PFSK-1 (cell line): Measurements from ENCODE around the gene ANO6.

Source experiments
- FOXP2 ChIP-seq: optimal IDR thresholded peaks from 2 replicates; pipeline ENCODE3; 2011; ENCODE audit warnings: borderline replicate concordance, control low read depth, inconsistent platforms; ENCODE audit not compliant: insufficient read depth; ENCODE audit errors: extremely low read length, extremely low read depth
- POLR2AphosphoS5 ChIP-seq: IDR thresholded peaks from 2 replicates; pipeline ENCODE4 v1.6.1; 2012; ENCODE audit warnings: low read depth, mild to moderate bottlenecking, control low read depth, low read length, moderate library complexity
- REST ChIP-seq, 2 experiments: IDR thresholded peaks; 2 replicates each; pipeline versions ENCODE4 v1.6.1 to v1.8.0; 2011 to 2012; ENCODE audit warnings: low read depth in 2 of 2, low read length in 2 of 2, control low read depth in 1 of 2, inconsistent platforms in 1 of 2, mild to moderate bottlenecking in 1 of 2, moderate library complexity in 1 of 2; ENCODE audit not compliant: insufficient read depth in 1 of 2
- SIN3A ChIP-seq: IDR thresholded peaks from 2 replicates; pipeline ENCODE4 v1.6.1; 2012; ENCODE audit warnings: mild to moderate bottlenecking, low read length, moderate library complexity, borderline replicate concordance; ENCODE audit not compliant: insufficient read depth
- TAF1 ChIP-seq: IDR thresholded peaks from 2 replicates; pipeline ENCODE4 v1.6.1; 2012; ENCODE audit warnings: low read length, control low read depth, borderline replicate concordance; ENCODE audit not compliant: insufficient read depth

ANO6 gene

DNA sequence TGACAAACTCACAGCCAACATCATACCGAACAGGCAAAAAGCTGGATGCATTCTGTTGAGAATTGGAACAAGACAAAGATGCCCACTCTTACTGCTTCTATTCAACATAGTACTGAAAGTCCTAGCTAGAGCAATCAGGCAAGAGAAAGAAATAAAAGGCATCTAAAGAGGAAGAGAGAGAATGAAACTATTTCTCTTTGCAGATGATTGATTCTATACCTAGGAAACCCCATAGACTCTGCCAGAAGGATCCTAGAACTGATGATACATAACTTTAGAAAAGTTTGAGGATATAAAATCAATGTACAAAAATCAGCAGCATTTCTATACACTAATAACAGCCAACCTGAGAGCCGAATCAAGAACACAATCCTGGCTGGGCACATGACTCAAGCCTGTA, 6.1 kb upstream of the ANO6 start:
- no peak for TF ChIP-seq POLR2AphosphoS5
- TF ChIP-seq REST (IDR thresholded peaks at IDR 0.05; ENCODE audit: insufficient read depth in 1 of 2, low read depth in 2 of 2, low read length in 2 of 2), result no peak
- TF ChIP-seq TAF1, result no peak
- no peak for TF ChIP-seq FOXP2
- TF ChIP-seq SIN3A, result no peak

GRCh38 chr12:45212064-45212463, 3.8 kb upstream of the ANO6 start:
- no peak for TF ChIP-seq TAF1
- no peak for TF ChIP-seq FOXP2

- TF ChIP-seq TAF1 (no peak), FOXP2 (no peak), POLR2AphosphoS5 (no peak), REST (IDR thresholded peaks at IDR 0.05; ENCODE audit: insufficient read depth in 1 of 2, low read depth in 2 of 2, low read length in 2 of 2) (no peak), SIN3A (no peak)
Measured at GRCh38 chr12:45213107-45213506, 2.8 kb upstream of the ANO6 start.

- TF ChIP-seq FOXP2 (no peak), TAF1 (no peak), POLR2AphosphoS5 (no peak), REST (IDR thresholded peaks at IDR 0.05; ENCODE audit: insufficient read depth in 1 of 2, low read depth in 2 of 2, low read length in 2 of 2) (no peak), SIN3A (no peak)
Measured at GRCh38 chr12:45214071-45214470, 1.8 kb upstream of the ANO6 start.

DNA sequence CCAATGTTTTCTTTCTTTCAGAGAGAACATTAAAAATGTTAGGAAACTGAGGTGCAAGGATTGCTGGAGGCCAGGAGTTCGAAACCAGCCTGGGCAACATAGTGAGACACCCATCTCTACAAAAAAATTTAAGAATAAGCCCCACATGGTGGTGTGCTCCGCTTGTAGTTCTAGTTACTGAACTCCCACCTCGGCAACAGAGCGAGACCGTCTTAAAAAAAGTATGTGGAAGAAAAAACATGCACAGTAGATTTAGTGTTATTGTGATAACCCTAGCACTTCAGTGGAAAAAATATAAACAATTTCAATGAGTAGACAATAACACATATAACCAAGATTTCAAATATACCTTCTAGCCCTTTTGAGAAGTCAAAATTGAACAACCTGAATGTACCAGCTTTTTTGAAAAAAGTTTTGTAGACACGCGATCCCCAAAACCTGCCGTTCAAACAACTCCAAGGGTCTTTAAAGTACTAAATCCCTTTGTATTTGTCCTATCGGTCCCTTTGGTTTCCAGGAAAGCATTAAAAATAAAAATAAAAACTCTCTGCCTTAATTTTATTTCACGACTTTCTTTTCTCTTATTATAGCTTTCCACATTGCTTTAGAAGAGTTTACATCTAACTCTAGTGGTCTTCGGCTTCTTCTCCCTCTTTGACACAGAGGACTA, 1.0 kb upstream of the ANO6 start:
- TF ChIP-seq FOXP2, result no peak
- no peak for TF ChIP-seq SIN3A
- TF ChIP-seq TAF1, result no peak
- no peak for TF ChIP-seq POLR2AphosphoS5
- no peak for TF ChIP-seq REST (IDR thresholded peaks at IDR 0.05; ENCODE audit: insufficient read depth in 1 of 2, low read depth in 2 of 2, low read length in 2 of 2)
